Activated CD4-positive, alpha-beta T cell treated with anti-CD3 and anti-CD28 coated beads, Interleukin-2, amount 50 U/mL, for 24 hours (primary cell): ENCODE results near the gene MMRN2.
"Not testable (repeated sequence)": the region's sequence is repeated elsewhere in the genome, so short reads cannot be mapped to it uniquely, and the experiment has no call there.

Experiments used
- DNase-seq, 2 donors: peaks; one replicate each; pipeline ENCODE4 v3.0.0-alpha.2; 2020; ENCODE audit warnings: low read depth in 1 of 2, low spot score in 1 of 2

Gene MMRN2

GRCh38 chr10:86942441-86943315, 14.7 kb downstream of the MMRN2 start:
- DNase-seq: no peak

- no peak for DNase-seq
Measured at GRCh38 chr10:86941991-86942421, 15.4 kb downstream of the MMRN2 start.

- DNase-seq: no peak
Measured at GRCh38 chr10:86941426-86941825, 16.0 kb downstream of the MMRN2 start.

GRCh38 chr10:86940677-86941076, 16.7 kb downstream of the MMRN2 start:
- DNase-seq: no peak

GRCh38 chr10:86940076-86940475, 17.3 kb downstream of the MMRN2 start:
- DNase-seq: not testable (repeated sequence)

- DNase-seq: no peak
Measured at GRCh38 chr10:86938260-86938659, 19.2 kb downstream of the MMRN2 start.

- no peak for DNase-seq
Measured at GRCh38 chr10:86937502-86938154, 19.8 kb downstream of the MMRN2 start.

GRCh38 chr10:86936661-86937501, 20.5 kb downstream of the MMRN2 start:
- DNase-seq: no peak

- not testable (repeated sequence) for DNase-seq
Measured at GRCh38 chr10:86934162-86934711, 23.2 kb downstream of the MMRN2 start.

- no peak for DNase-seq
Measured at GRCh38 chr10:86932674-86933073, 24.7 kb downstream of the MMRN2 start.

GRCh38 chr10:86931872-86932271, 25.5 kb downstream of the MMRN2 start:
- DNase-seq: no peak

- no peak for DNase-seq
Measured at GRCh38 chr10:86929468-86930380, 27.7 kb downstream of the MMRN2 start.

GRCh38 chr10:86922553-86922961, 34.9 kb downstream of the MMRN2 start:
- no peak for DNase-seq

GRCh38 chr10:86918022-86918471, 39.4 kb downstream of the MMRN2 start:
- DNase-seq: no peak

- no peak for DNase-seq
Measured at GRCh38 chr10:86914734-86915133, 42.7 kb downstream of the MMRN2 start.

- no peak for DNase-seq
Measured at GRCh38 chr10:86905429-86905828, 52.0 kb downstream of the MMRN2 start.

GRCh38 chr10:86904600-86904999, 52.8 kb downstream of the MMRN2 start:
- no peak for DNase-seq

- no peak for DNase-seq
Measured at GRCh38 chr10:86900955-86901354, 56.5 kb downstream of the MMRN2 start.

GRCh38 chr10:86899670-86900276, 57.6 kb downstream of the MMRN2 start:
- DNase-seq: peak in 1 of 2 donors; percentile 22

- DNase-seq: no peak
Measured at GRCh38 chr10:86899132-86899531, 58.3 kb downstream of the MMRN2 start.
